ENCODE results near the gene ZDHHC18.

DNA sequence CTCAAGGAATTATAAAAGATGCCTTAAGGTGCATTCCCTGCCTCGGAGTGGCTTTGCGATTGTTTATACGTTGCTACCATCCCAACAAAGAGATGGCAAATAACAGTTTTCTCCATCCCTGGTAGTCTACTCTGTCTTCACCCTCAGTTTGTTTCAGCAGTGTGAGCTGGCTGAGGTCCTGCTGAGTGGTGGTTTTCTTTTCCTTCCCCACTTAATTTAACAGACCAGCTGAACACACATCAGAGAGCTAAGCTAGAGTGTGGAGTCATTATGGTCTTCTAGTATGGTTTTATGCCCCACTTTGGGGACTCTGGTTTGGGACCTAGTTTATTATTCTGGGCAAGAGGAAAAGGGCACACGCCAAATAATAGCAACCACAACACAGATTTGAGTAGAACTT is 36.6 kb upstream of the ZDHHC18 start:
- TF ChIP-seq GATA2 (IDR thresholded peaks at IDR 0.05; ENCODE audit: low read depth, low read length) (no peak), GATA3 (IDR thresholded peaks at IDR 0.05; ENCODE audit: low read depth, low read length) (no peak)
